Activated B cell treated with CpG ODN at 0.5 μM for 24 hours (primary cell): ENCODE results near the gene NPBWR2. TPM values are rescaled to one million over a fixed set of nuclear protein-coding genes. Genes with fewer than 3 reads are reported as not detected.

Source experiments
- ATAC-seq: fragments of 200-7000 bp; cut with Tn5 transposase; one replicate; pipeline ENCODE4 v1.10.0; 2021; ENCODE audit warnings: low read depth, mild to moderate bottlenecking, moderate library complexity
- CTCF ChIA-PET: fragments of 350-600 bp; sonication (Branson Sonifier 250); formaldehyde crosslinking; loops from one replicate; lab custom pipeline; 2021; ENCODE audit warnings: antibody characterized with exemption; lab: Charles Lee
- POLR2A ChIA-PET: fragments of 350-600 bp; sonication (Branson Sonifier 250); formaldehyde crosslinking; loops from one replicate; lab custom pipeline; 2021; ENCODE audit warnings: antibody characterized with exemption; lab: Charles Lee
- DNase-seq: peaks from one replicate; pipeline ENCODE4 v3.0.0; 2022
- H3K27ac Mint-ChIP-seq: one replicate; pipeline ENCODE4 v1.8.0; 2020; ENCODE audit warnings: mixed read lengths
- H3K27me3 Mint-ChIP-seq: one replicate; pipeline ENCODE4 v1.8.0; 2021; ENCODE audit warnings: mixed read lengths
- H3K36me3 Mint-ChIP-seq: one replicate; pipeline ENCODE4 v1.8.0; 2021; ENCODE audit warnings: low read depth, mixed read lengths
- H3K4me1 Mint-ChIP-seq: one replicate; pipeline ENCODE4 v1.8.0; 2021; ENCODE audit warnings: mixed read lengths
- H3K4me3 Mint-ChIP-seq: one replicate; pipeline ENCODE4 v1.8.0; 2020; ENCODE audit warnings: mild to moderate bottlenecking, mixed read lengths
- H3K9me3 Mint-ChIP-seq: one replicate; pipeline ENCODE4 v1.8.0; 2020; ENCODE audit warnings: mixed read lengths
- intact Hi-C: fragments of 100-400 bp; cut with micrococcal nuclease; formaldehyde crosslinking; loops from one replicate; pipeline ENCODE4 v1.15.1; 2024
- total RNA-seq: library from RNA; stranded (reverse); gene quantifications from 2 replicates; pipeline ENCODE4 v1.2.3, GENCODE V29; 2022
- TF ChIP-seq, protein P1 (sequence below): fragments of 200-600 bp; IDR thresholded peaks from one replicate; pipeline ENCODE4 v1.8.0; 2022; ENCODE audit warnings: antibody characterized with exemption, mild to moderate bottlenecking

Gene NPBWR2
- total RNA-seq, 1 donor from 2014 or later = not detected

- H3K27ac Mint-ChIP-seq = no peak overlapping the region
- TF ChIP-seq, protein P1, sequence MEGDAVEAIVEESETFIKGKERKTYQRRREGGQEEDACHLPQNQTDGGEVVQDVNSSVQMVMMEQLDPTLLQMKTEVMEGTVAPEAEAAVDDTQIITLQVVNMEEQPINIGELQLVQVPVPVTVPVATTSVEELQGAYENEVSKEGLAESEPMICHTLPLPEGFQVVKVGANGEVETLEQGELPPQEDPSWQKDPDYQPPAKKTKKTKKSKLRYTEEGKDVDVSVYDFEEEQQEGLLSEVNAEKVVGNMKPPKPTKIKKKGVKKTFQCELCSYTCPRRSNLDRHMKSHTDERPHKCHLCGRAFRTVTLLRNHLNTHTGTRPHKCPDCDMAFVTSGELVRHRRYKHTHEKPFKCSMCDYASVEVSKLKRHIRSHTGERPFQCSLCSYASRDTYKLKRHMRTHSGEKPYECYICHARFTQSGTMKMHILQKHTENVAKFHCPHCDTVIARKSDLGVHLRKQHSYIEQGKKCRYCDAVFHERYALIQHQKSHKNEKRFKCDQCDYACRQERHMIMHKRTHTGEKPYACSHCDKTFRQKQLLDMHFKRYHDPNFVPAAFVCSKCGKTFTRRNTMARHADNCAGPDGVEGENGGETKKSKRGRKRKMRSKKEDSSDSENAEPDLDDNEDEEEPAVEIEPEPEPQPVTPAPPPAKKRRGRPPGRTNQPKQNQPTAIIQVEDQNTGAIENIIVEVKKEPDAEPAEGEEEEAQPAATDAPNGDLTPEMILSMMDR = no peak
- POLR2A ChIA-PET = no interaction called here
- H3K9me3 Mint-ChIP-seq = peaks cover 4% of the 10 kb centered on the region
- CTCF ChIA-PET = no interaction called here
- intact Hi-C loops = no loop called here
- no peaks in the 10 kb centered on the region for H3K4me1 Mint-ChIP-seq
- ATAC-seq = no peak
- H3K4me3 Mint-ChIP-seq = no peak overlapping the region
- no peaks in the 10 kb centered on the region for H3K27me3 Mint-ChIP-seq
- no peak for DNase-seq
- H3K36me3 Mint-ChIP-seq = no peaks in the 10 kb centered on the region
These were observed 39.1 kb upstream of the NPBWR2 start for GRCh38 chr20:64146301-64146935.

DNA sequence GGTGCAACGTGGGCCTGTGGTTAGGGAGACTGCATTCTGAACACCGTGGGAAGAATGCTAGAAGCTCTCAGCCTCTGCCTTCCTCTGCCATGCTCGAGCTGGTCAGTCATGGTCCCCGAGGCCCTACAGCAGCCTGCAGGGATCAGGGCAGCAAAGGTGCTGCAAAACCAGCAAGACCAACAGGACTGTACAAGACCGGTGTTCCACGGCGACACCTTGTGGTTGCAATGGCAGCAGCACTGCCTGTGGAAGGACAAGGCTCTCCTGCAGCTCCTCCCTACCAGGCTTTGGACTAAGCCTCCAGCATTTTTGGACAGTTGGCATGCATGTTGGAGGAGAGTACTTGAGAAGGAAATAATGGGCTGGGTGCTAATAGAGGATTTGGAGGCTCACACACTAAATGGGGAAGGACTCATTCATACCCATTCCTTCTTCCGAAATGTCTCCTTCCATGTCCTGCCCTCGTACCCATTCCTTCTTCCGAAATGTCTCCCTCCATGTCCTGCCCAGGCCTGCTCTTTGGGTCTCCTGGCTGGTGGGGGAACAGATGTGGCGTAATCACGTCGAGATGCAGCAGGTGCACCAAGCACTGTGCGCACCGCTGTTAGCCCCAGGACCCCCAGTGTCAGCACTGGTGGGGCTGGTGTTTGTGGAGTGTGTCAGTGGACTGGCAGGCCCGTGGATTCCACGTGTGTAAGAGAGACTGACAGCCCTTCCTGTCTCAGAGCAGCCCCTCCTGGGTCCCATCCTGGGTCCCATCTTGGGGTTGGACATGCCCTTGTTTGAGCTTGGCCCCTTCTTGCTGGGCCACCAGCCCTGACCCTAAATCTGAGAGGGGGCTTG is 38.3 kb upstream of the NPBWR2 start:
- H3K27ac Mint-ChIP-seq = no peak overlapping the region
- no peaks in the 10 kb centered on the region for H3K4me1 Mint-ChIP-seq
- ChIA-PET CTCF (no interaction called here), POLR2A (no interaction called here)
- no peaks in the 10 kb centered on the region for H3K27me3 Mint-ChIP-seq
- intact Hi-C loops = no loop called here
- H3K36me3 Mint-ChIP-seq = no peaks in the 10 kb centered on the region
- H3K9me3 Mint-ChIP-seq = peaks cover 4% of the 10 kb centered on the region
- no peak overlapping the region for H3K4me3 Mint-ChIP-seq
- TF ChIP-seq, protein P1 = no peak
- no peak for DNase-seq
- no peak for ATAC-seq

DNA sequence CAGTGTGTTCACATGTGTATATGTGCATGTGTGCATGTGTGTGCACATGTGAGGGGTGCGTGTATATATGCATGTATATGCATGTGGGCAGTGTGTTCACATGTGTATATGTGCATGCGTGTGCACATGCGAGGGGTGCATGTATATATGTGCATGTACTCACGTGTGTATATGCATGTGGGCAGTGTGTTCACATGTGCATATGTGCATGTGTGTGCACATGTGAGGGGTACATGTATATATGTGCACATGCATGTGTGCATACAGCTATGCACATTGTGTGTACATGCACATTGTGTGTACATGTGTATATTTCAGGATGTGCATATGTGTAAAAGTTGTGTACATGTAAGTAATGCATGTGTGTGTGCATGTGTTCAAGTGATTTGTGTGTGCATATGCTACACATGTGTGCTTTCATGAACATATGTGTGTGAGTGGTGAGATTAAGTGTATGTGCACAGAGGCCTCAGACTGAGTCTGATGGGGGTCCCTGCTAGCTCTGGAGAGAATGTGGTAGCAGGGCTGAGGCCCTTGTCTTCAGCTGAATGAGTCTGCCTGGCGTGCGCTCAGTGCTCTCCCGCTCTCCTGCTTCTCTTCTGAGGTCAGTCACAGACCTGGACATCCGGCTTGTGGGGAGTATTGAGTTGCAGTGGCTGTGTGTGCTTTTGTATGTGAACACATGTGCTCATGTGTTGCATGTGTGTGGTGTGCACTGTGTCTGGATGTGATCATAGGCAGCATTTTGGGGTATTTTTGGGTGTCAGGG is 37.0 kb upstream of the NPBWR2 start:
- CTCF ChIA-PET = no interaction called here
- Mint-ChIP-seq H3K27ac (no peak overlapping the region), H3K27me3 (no peaks in the 10 kb centered on the region), H3K36me3 (no peaks in the 10 kb centered on the region), H3K9me3 (peaks cover 4% of the 10 kb centered on the region), H3K4me1 (no peaks in the 10 kb centered on the region), H3K4me3 (no peak overlapping the region)
- DNase-seq (no peak), ATAC-seq (no peak)
- POLR2A ChIA-PET = no interaction called here
- TF ChIP-seq, protein P1 = no peak
- intact Hi-C loops = no loop called here

DNA sequence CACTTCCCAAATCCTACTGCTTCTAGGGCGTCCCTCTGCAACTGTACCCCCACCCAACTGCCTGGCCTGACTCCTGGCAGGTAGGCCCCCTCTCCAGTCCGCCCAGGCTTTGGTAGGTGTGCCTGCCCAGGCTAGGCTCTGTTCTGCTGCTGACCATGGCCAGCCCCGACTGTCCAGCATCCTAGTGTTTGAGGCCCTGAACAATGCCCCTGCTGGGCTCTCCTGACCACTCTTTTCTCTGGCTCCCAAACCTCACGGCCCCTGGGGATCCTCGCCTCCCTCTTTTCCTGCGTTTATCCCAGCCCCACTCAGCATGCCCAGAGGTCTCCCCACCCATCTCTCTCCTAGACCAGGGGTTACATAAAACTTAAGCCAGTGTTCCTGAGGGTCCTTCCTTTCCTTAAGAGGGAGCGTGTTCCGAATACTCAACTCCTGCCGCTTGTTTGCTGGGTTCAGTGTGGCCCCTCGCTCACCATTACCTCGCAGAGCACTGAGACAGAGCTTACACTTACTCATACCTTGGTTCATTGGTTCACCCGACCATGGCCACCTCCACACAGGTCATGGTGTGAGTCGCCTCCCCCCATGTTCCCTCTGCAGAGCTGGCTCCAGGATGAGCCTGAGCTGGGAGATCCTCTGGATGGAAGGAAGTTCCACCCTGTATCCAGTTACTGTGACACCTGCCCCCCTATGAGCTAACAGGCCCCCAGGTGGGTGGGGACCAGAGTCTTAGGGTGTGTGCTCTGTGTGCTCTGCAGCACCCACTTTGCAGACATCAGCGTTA is 35.8 kb upstream of the NPBWR2 start:
- intact Hi-C loops = no loop called here
- no peak overlapping the region for H3K4me3 Mint-ChIP-seq
- ATAC-seq (no peak), DNase-seq (no peak)
- POLR2A ChIA-PET = no interaction called here
- TF ChIP-seq, protein P1 = no peak
- no peak overlapping the region for H3K27ac Mint-ChIP-seq
- no peaks in the 10 kb centered on the region for H3K4me1 Mint-ChIP-seq
- H3K36me3 Mint-ChIP-seq = no peaks in the 10 kb centered on the region
- peaks cover 4% of the 10 kb centered on the region for H3K9me3 Mint-ChIP-seq
- no peaks in the 10 kb centered on the region for H3K27me3 Mint-ChIP-seq
- CTCF ChIA-PET = no interaction called here
